HG02623 (cell line): ENCODE results near the gene C22orf23.

ENCODE experiments used
- ATAC-seq: cut with Tn5 transposase; IDR thresholded peaks from one replicate; pipeline ENCODE4 v1.9.1; 2021; ENCODE audit warnings: moderate library complexity; ENCODE audit not compliant: unreplicated experiment

Gene C22orf23

DNA sequence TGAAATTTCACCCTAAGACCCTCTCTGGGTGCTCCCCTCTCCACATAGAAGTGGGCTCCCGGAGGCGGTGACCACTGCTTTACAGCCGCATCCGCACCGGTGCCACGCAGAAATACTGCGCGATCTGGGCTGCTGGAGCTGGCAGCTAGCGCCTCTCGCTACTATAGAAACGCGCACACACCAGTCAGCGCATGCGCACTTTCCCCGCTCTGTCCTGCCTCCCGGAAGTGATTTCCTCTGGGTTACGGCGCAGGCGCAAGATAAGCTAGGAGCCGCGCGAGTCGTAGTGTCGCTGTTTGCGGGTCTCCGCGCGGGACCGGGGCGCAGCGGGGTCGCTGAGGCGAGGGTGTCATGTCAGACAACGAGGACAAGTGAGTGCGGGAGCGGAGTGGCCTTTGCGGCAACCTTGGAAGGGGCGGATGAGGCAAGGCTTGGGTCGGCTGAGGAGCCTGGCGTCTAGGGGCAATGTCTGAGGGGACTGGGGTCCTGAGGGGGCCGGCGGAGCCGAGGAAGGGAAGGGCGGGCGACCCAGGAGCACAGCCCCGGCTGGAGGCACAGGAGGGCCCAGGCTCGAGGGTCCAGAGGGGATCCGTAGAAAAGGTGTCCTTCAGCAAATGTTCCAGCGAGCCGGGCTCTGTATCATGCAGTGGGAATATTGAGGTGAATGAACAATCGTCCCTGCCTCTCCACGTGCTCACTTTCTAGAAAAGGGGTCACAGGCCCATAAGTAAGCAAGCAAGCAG, at the start of gene C22orf23, which contains the start of gene POLR2F:
Gene C22orf23, minus strand, starts transcription at position 165 of the 743 bp plus-strand sequence. CDS start 452 bp downstream, outside the sequence.
Gene POLR2F, plus strand, starts transcription at position 263 of the 743 bp plus-strand sequence. Its CDS starts 89 bp downstream, at position 352.
- peak; percentile 84 for ATAC-seq

DNA sequence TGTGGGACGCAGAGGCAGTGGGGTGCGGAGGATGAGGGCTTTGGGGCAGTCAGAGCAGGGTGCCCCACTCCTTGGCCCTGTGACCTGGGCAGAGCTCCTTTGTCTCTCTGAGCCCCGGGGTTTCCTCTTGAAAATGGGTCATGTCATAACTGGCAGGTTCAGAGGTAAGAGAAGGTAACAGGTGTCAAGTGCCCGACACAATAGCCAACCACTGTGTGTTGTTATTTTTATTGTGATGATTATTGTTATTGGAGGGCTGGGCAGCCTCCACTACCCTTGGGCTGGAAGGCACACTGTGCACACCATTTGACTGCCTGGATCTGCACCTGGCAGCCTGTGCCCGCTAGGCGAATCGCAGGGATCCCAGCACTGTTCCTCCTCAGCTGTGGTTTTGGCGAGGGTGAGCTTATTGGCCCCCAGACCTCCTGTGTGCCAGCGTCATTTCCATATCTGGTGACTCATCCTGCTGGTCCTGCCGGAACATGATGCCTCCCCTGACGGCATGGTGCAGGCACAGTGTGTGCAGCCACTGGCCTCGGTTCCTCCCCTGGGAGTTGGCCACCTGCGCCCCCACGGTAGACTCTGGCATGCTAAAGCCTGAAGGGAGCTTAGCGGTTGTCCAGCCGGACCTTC, 46.4 kb upstream of the C22orf23 start:
- no peak for ATAC-seq

DNA sequence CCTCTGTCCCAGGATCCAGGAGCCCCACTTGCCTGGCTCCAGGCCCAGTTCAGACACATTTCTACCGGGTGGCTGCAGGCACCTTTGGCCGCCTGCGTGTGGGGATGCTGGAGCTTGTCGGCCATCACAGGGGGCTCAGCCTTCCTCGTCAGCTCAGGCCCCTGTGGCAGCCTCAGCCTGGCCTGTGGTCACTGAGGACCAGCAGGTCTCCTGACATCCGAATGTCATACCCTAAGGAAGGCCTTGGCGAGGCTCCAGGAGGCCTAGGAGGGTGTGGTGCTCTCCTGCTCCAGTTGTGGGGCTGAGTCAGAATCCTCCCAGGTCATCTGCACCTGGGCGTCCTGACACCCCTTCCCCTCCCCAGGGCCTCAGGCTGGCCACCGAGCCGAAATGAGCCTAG, 45.8 kb upstream of the C22orf23 start:
- no peak for ATAC-seq

DNA sequence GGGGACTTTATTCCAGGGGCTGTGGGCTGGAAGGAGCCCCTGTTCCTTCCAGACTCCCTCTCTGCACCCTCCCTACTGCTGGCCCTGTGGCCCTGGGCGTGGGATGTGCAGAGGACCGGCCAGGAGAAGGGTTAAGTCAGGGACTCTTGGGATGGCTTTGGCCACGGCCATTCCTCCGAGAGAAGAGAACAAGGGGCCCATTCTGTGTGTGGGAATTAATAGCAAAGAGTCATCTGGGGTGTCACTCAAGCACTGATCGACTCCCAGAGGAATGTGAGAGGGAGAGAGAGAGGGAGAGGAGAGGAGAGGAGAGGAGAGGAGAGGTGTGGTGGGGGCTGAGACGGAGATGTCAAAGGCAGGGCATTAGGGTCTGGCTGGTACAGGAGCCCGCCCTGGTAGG, 45.1 kb upstream of the C22orf23 start:
- no peak for ATAC-seq

DNA sequence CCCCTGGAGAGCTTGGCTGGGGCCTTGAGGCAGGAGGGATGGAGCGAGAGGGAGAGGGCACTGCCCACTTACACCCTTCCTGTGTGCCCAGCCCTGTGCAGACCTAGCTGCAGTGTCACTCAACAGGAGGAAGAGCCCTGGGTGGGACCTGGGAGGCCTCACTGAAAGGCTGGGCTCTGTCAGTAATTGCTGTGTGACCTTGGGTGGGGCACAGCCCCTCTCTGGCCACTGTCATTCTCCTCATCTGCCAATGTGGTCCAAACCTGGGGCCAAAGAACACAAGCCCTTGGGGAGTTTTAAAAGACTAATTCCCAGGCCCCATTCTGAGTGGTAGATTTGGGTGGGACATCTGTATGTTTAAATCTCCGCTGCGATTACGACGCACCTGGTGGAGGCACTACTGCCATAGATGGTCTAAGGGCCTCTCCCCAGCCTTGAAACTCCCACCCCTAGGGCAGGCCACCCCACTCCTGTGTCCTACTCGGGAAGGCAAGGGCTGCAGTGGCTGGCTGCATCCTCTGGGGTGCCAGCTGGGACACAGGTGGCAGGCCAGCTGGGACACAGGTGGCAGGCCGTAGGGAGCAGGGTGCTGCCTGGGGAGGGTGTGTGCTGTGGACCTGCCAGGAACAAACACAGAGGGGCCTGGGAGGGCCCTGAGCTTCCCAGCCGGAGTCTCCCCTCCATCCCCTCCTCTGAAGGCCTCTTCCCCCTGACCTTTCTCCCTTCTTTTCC, 43.3 kb upstream of the C22orf23 start:
- no peak for ATAC-seq

DNA sequence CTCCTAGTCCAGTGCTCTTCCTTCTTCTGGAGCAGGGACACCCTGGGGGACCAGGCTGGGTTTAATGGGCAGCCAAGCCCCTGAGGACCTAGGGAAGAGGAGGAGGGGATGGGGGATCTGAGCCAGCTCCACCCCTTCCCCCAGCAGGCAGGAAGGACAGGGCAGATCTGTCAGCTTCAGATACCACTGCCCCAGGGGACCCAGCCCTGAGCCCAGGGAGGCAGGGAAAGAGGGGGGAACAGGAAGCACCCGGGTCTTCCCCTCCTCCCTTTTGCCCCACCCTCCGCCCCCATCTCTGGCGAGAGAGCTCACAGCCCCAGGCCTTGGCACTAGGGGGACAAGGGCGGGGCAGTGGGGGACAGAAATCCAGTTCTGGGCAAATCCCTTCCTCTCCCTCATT, 42.7 kb upstream of the C22orf23 start:
- no peak for ATAC-seq

DNA sequence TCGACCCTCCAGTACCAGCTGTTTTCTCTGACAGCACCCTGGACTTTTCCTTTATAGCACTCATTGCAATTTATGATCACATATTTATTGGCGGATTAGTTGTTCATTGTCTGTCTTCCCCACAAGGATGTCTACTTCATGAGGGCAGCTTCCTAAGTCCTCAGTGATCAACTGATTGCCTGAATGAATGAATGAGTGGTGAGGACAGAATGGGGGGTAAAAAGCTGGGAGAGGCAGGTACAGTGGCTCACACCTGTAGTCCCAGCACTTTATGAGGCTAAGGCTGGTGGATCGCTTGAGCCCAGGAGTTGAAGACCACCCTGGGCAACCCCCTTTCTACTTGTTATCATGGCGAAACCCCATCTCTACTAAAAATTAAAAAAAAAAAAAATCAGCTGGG, 42.1 kb upstream of the C22orf23 start:
- no peak for ATAC-seq

DNA sequence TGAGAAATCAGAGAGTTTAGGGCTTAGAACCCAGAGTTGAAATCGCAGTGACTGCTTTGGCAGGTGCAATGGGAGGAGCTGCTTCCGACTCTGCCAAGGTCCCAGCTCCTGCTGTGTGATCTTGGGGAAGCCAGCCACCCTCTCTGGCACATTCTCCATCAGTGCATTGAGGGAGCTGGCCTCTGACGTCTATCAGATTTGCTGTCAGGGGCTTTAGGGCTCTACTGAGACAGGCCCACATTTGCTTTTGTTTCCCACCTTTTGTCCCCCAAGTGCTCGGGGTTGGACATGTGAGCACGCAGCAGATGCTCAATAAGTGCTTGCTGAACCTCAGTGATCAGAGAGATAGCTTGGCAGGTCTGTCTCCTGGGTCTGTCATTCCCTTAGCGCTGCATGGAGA, 41.6 kb upstream of the C22orf23 start:
- no peak for ATAC-seq

DNA sequence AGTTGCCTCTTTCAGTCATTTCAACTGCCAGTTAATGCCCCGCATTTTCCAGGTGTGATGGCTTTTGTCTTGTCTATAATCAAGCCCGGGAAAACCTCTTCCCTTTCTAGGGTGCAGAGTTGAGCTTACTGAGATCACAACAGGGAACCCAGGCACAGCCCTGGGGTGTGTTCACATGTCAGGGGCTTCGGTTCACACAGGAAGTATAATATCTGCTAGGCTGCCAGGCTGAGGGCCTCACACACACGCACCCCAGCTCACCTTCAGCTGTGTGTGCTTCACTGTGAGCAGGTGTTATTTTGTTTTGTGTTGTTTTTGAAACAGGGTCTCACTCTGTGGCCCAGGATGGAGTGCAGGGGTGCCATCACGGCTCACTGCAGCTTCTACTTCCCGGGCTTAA, 40.6 kb upstream of the C22orf23 start:
- ATAC-seq: no peak

DNA sequence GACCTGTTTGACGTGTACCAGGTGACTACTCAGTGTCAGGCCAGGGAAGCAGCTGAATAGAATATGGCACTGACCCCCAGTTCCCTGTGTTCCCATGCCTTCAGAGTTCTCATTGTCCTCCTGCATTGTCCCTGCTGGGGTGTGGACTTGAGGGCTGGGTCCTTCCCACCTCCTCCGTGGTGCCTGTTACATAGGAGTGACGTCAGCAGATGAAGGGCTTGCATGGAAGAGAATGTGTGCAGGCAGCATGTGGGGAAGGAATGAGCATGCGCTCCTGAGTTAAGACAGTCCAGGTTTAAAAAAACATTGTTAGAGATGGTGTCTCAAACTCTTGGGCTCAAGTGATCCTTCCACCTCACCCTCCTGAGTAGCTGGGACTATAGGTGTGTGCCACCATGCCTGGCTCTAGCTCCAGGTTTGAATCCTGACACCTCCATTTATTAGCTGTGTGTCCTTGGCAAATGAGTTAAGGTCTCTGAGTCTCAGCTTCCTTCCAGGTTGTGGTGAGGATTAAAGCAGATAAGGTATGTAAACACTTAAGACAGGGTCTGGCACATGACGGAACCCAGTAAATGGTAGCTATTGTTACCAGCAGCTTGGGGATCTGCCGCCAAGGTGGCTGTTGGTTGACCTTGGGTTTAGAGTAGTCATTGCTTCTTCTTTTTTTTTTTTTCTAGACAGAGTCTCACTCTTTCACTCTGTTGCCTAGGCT, 38.5 kb upstream of the C22orf23 start:
- no peak for ATAC-seq

DNA sequence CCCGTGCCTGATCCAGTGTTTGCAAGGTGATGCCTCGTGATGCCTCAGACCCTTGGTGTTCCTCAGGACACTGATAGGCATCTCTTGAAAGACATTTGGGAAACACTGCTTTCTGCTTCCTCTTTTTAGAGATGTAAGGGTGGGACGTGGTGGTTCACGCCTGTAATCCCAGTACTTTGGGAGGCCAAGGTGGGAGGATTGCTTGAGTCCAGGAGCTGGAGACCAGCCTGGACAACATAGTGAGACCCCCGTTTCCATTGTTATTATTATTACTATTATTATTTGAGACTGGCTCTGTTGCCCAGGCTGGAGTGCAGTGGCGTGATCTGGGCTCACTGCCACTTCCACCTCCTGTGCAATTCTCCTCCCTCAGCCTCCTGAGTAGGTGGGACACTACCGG, 37.5 kb upstream of the C22orf23 start:
- ATAC-seq: no peak

DNA sequence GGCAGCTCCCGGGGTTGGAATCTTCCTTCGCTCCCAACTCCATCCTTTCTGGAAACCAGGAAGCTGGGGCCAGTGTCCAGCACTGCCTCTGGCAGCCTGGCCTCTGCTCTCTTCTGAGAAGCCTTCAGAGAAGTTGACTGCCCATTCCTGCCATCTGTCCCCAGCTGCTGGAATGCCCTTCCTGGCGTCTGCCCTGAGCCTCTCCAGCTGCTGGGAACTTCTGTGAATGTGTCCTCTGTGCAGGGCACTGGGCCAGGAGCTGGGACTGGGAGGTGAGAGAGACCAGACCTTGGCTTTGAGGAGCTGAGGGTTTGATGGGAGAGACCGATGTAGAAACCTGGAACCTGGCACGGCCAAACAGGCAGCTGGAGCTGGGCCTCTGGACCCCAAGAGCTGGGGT, 36.9 kb upstream of the C22orf23 start:
- no peak for ATAC-seq

DNA sequence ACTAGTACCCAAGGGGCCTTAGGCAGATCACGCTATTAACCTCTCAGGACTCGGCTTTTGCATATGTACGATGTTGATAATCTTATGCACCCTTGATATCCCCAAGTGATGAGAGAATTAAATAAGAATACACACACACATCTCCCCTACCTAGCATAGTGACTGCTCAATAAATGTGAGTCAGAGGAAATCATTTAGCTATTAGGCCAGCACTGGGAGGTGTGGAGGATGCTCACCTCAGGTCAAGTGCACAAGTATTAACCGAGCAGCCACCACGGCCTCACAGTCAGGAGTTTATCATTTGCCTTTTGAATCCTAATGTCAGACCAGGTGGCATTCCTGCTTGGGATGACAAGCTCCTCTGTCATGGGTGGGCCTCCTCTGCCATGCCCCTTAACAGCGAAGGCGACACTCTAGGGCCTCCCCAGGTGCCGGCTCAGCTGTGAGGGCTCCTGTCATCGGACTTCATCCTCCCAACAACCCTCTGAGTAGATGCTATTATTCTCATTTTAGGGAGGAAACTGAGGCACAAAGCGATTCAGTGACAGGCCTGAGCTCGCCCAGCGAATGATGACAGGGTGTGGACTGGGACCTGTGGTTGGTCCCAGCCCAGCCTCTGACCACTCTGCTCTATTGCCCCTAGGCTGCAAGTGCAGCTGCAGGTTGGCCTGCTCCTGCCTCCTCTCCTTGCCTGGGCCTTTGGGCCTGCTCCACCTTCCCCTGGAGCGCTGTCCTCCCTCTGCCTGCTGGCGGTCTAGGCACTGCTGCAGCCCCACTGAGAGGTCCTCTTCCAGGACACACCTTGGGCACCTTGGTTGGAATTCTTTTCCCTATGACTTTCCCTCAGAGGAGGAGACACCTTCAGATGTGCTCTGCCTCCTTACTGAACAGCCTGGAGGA, 36.0 kb upstream of the C22orf23 start:
- no peak for ATAC-seq

DNA sequence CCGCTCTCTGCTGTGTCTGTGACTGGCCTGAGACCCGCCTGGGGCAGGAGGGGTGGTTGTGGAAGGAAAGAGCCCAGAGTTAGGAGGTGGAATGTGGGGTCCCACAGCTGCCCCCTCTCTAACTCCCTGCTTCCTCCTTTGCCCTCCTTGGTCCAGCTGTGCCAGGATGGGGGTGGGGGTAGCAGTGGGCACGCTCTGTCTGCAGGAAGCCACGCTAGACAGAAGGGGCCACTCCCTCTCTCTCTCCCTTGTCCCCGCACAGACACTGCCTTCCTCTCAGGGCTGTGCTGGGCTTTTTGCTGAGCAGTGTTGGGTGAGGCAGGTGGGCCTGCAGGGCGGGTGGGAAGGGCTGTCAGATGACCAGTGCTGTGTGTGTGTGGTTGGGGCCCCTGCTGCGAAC, 33.0 kb upstream of the C22orf23 start:
- ATAC-seq: no peak

DNA sequence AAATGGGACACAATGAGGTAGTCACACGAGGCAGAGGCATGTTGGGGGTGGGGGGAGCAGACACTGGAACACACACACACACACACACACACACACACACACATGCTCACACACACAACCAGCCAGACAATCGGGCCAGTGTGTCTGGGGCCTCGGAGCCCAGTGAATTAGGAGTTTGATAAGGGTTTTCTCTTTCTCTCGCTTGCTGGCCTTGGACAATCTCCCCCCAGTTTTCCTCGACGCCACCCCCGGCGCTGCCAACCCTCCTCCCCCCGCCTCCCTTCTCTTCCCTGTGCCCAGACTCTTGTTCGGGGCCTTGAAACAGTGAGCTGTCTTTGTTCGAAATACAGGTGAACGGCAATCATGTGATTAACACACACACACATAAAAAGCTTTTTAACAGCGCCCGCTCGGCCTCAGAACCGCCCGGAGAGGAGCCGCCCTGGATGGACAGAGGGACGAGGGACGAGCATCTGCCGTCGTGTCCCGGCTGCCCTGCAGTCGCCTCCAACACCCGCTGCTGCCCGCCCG, 32.4 kb upstream of the C22orf23 start:
- no peak for ATAC-seq

DNA sequence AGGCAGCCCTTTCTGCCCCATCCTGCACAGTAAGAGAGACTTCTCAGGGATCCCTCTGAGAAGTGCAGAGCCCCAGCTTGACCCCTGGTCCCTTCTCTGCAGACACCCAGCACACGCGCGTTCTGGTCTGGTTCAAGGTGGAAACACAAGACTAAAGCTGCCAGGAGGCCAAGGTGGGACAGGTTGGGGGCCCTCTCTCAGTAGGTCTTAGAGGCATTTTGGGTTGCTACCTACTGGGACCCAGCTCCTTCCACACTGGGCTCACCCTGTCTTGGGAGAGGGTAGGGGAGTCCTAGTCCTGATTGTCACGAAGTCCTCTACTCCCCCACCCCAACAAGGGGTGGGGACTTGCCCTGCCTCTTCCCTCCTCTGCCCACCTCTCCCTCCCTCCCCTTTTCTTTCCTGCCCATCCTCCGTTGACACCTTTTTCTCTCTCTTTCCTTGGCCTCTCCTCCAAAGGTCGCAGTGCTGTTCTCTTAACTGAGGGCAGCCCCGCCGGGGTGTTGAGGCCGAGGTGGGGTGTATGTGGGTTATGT, 31.7 kb upstream of the C22orf23 start:
- no peak for ATAC-seq

DNA sequence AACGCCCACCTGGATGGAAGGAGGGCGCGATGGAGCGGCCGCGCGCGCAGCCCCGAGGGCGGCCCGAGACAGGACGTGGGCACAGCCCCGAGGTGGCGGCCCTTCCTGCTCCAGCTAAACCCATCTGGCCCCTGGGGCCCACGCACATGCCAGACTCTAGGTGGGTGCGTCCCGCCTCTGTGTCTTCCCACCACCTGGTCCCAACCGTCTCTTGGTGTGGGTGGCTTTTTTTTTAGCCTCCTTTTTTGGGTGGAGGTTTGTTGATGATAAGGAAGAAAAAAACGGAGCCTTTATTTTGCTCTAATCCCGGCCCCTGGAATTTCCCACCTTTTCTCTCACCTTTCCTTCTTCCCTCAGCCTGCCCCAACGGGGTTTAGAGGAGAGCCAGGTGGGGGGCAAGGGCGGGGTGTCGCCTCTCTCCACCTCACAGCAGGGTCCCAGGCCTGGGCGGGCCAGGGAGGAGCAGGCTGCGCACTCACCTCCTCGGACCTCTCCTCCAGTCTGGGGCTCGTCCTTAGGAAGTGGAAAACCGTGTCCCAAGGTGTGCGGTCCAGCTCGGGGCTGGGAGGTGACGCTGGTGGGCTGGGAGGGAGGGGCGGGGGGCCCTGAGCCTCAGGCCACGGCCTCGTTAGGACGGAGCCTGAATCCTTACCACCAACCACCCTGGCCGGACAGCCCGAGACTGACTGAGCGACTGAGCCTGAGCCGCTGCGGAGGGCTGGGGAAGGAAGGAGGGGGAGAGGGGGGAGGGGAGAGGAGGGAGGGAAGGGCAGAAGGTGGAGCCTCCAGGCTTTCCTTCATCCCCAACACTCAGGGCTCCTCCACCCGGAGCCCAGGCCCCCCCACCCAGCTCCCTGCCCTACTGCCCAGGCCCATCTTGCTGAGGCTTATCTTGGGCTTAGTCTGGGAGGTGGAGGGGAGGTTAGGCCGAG, 30.7 kb upstream of the C22orf23 start, which contains the start of gene SOX10:
Gene SOX10, minus strand, starts transcription at position 696 of the 932 bp plus-strand sequence. CDS start 771 bp downstream, outside the sequence.
- no peak for ATAC-seq
